Heart right ventricle (tissue), 16 donors: ENCODE results near the gene TMEM98. TPM values are rescaled to one million over a fixed set of nuclear protein-coding genes. Genes with fewer than 3 reads are reported as not detected.
"Not testable (repeated sequence)": the region's sequence is repeated elsewhere in the genome, so short reads cannot be mapped to it uniquely, and the experiment has no call there.

Experiments
- ATAC-seq, 8 donors: fragments of 200-7000 bp; cut with Tn5 transposase; one replicate each; pipeline ENCODE4 v1.9.1; 2020; ENCODE audit warnings: mild to moderate bottlenecking in 8 of 8, moderate library complexity in 8 of 8, moderate number of reproducible peaks in 1 of 8
- DNase-seq, 2 donors: peaks; one replicate each; pipeline ENCODE4 v3.0.0-alpha.2; 2020
- H3K27ac ChIP-seq, 10 donors: fragments of 200-600 bp; sonication (generic) in 2 of 10; one replicate each; pipeline versions ENCODE4 v1.5.0 to v1.8.0; 2020 to 2022; ENCODE audit warnings: mild to moderate bottlenecking in 3 of 10
- H3K27me3 ChIP-seq, 7 donors: fragments of 200-600 bp; one replicate each; pipeline ENCODE4 v1.8.0; 2021 to 2022; ENCODE audit warnings: mild to moderate bottlenecking in 2 of 7
- H3K36me3 ChIP-seq, 9 donors: fragments of 200-600 bp; sonication (generic) in 1 of 9; one replicate each; pipeline versions ENCODE4 v1.5.0 to v1.8.0; 2020 to 2022; ENCODE audit warnings: mild to moderate bottlenecking in 2 of 9
- H3K4me1 ChIP-seq, 9 donors: fragments of 200-600 bp; sonication (generic) in 1 of 9; one replicate each; pipeline versions ENCODE4 v1.5.0 to v1.8.0; 2020 to 2022; ENCODE audit warnings: mild to moderate bottlenecking in 4 of 9
- H3K4me3 ChIP-seq, 10 donors: fragments of 200-600 bp; sonication (generic) in 2 of 10; one replicate each; pipeline versions ENCODE4 v1.5.0 to v1.8.0; 2020 to 2022; ENCODE audit warnings: mild to moderate bottlenecking in 7 of 10, moderate library complexity in 2 of 10
- H3K9me3 ChIP-seq, 11 donors: fragments of 200-600 bp in 10 of 11; sonication (generic) in 2 of 11; one replicate each; pipeline versions ENCODE4 v1.5.0 to v1.8.0; 2013 to 2022; ENCODE audit warnings: mild to moderate bottlenecking in 2 of 11, control low read depth in 1 of 11, moderate library complexity in 1 of 11
- WGBS, 2 donors: extraction: QIAGEN DNeasy Blood & Tissue Kit; methylation state at CpG; one replicate each; pipeline ENCODE4 v1.1.7; 2013; ENCODE audit warnings: inconsistent platforms in 1 of 2; 5-methylcytosine and 5-hydroxymethylcytosine counted together
- intact Hi-C, 10 donors: fragments of 100-400 bp; cut with DNase I; formaldehyde crosslinking; loops; one replicate each; pipeline versions ENCODE4 v1.11.1 to v1.14.2; 2022
- polyA plus RNA-seq, 2 donors: library from polyadenylated mRNA; stranded (reverse); fragments of 200-250 nt; gene quantifications; one replicate each; pipeline ENCODE4 v1.2.3, GENCODE V29; 2013
- total RNA-seq, 10 donors: library from RNA; stranded (reverse); fragmentation: NEBNext Ultra II Directional in 3 of 10; extraction: Animal tissue kit (Norgen Biotek cat#: 25700) in 3 of 10; gene quantifications; one replicate each; pipeline versions ENCODE4 v1.2.1 to v1.2.4, GENCODE V29; 2021 to 2023
- TF ChIP-seq, protein P1 (sequence below), 9 donors: fragments of 200-600 bp; sonication (generic) in 2 of 9; IDR thresholded peaks; one replicate each; pipeline versions ENCODE4 v1.5.0 to v1.8.0; 2021 to 2022; ENCODE audit warnings: antibody characterized with exemption in 9 of 9, mild to moderate bottlenecking in 5 of 9, moderate library complexity in 1 of 9
- donor health status: Arrhythmogenic right ventricular cardiomyopathy.
- donor health status: ischemic (EF 13 %, LVEDD 7.1; RV severe dilation, severe dysfunction).
- donor health status: healthy with polysubstance abuse.
- donor health status: DM: no; HTN: yes; CAD: no.
- donor health status: DM: no; HTN: no; CAD: no.
- donor health status: ischemic (EF 25% LVEDD 6.9; RV normal size, moderate dysfunction).
- donor health status: ischemic (EF 25% LVEDD 5.7; RV mildly dilated, moderate dysfunction).
- donor health status: healthy.
- donor health status: DM: yes; HTN: yes; CAD: no.
- donor health status: Ischemic cardiomyopathy.
- donor health status: ischemic (EF 35%, LVEDD 5.7; RV mildly dilated, moderate dysfunction).
- donor health status: nonischemic (EF 11% LVEDD 7.7; RV severe dilation, severe dysfunction).
- donor health status: DM: yes; HTN: yes; CAD: no.
- donor health status: PGD.
- donor health status: ischemic (EF 29% LVEDD 5.4; RV normal size, mild dysfunction).
- donor health status: nonischemic (EF 23%, LVEDD 6.1; RV moderate dilation, normal function).

TMEM98 gene
- total and polyA plus RNA-seq, 12 donors: 5.2 to 19.5 (median 9.9) TPM

DNA sequence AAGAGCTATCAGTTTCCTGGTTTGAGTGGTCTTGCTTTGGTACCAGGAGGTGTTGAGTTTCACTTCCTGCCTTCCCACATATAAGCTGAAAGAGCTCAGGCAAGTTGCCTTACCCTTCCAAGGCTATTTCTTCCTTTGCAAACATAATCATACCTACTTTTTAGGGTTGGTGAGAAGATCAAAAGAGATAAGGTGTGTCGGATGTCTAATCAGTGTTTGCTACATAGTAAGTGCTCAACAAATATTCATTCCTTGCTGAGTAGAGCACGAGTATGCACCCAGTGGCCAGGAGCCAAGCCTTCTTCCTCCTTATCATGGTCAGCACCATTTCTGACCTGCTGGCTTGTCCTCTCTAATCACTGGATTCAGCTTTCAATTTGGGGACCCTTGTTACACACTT lies 12.7 kb upstream of the TMEM98 start:
- Histone ChIP-seq H3K36me3 (no peaks in the 10 kb centered on the region), H3K4me3 (no peak overlapping the region), H3K27me3 (peaks cover 0 to 5% (median 0%) of the 10 kb centered on the region in 7 donors), H3K27ac (no peak overlapping the region), H3K4me1 (peaks cover 0 to 5% (median 0%) of the 10 kb centered on the region in 9 donors), H3K9me3 (no peaks in the 10 kb centered on the region)
- DNase-seq (no peak), ATAC-seq (no peak)
- TF ChIP-seq, protein P1, sequence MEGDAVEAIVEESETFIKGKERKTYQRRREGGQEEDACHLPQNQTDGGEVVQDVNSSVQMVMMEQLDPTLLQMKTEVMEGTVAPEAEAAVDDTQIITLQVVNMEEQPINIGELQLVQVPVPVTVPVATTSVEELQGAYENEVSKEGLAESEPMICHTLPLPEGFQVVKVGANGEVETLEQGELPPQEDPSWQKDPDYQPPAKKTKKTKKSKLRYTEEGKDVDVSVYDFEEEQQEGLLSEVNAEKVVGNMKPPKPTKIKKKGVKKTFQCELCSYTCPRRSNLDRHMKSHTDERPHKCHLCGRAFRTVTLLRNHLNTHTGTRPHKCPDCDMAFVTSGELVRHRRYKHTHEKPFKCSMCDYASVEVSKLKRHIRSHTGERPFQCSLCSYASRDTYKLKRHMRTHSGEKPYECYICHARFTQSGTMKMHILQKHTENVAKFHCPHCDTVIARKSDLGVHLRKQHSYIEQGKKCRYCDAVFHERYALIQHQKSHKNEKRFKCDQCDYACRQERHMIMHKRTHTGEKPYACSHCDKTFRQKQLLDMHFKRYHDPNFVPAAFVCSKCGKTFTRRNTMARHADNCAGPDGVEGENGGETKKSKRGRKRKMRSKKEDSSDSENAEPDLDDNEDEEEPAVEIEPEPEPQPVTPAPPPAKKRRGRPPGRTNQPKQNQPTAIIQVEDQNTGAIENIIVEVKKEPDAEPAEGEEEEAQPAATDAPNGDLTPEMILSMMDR (IDR thresholded peaks at IDR 0.05): no peak
- WGBS, 2 donors: 20 to 38% methylated on average over 2 of the region's 2 CpGs
- intact Hi-C loops: loop anchor here in 5 of 10 donors (10.0 kb wide), 1 partner anchor 130 kb away; no protein-coding TSS in a partner anchor

DNA sequence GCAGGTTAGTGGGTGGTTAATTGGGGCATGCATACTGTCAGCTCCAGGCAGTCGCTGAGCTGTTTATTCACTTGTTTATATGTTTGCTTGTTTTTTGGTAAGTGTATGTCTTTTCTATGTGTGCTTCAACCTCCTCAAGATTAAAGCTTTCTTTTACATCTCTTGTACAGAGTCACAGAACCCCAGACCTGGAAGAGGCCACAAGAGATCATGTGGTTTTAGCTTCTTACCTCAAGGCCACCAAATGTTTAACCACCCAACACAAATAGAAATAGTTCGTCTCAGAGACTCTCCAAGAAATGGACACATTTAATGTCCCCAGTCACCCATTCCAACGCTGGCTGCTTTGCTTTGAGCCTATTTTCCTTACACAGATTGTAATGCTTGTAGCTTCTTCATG lies 11.8 kb upstream of the TMEM98 start:
- Histone ChIP-seq H3K4me3 (no peak overlapping the region), H3K27me3 (peaks cover 0 to 5% (median 0%) of the 10 kb centered on the region in 7 donors), H3K9me3 (no peaks in the 10 kb centered on the region), H3K4me1 (peaks cover 0 to 5% (median 0%) of the 10 kb centered on the region in 9 donors), H3K27ac (no peak overlapping the region), H3K36me3 (no peaks in the 10 kb centered on the region)
- DNase-seq (no peak), ATAC-seq (no peak)
- WGBS, 2 donors: 54 to 87% methylated on average over 3 of the region's 3 CpGs
- intact Hi-C loops: loop anchor here in 5 of 10 donors (10.0 kb wide), 1 partner anchor 131 kb away; no protein-coding TSS in a partner anchor
- TF ChIP-seq, protein P1 (IDR thresholded peaks at IDR 0.05): no peak

DNA sequence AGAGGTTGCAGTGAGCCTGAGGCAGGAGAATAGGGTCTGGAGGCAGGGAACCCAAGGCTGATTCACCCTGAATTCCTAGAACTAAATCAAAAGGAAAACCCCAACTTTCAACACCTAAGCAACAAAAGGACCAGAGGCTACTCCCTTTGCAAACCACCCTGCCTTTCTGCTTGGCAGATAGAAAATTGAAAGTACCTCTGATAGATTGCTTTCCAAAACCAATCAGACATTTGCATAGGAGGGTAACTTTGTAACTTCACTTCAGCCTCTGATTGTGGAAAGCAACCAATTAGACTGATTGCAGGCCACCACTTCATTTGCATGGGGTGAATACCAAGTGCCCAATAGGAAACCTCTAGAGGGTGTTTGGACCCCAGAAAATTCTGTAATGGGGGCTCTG lies 10.9 kb upstream of the TMEM98 start:
- ATAC-seq (no peak), DNase-seq (no peak)
- peaks cover 0 to 5% (median 0%) of the 10 kb centered on the region in 7 donors for H3K27me3 ChIP-seq
- intact Hi-C loops: loop anchor here in 5 of 10 donors (10.0 kb wide), 1 partner anchor 132 kb away; no protein-coding TSS in a partner anchor
- H3K4me1 ChIP-seq: peaks cover 0 to under 1% (median 0%) of the 10 kb centered on the region in 9 donors
- no peak overlapping the region for H3K4me3 ChIP-seq
- TF ChIP-seq, protein P1 (IDR thresholded peaks at IDR 0.05): no peak
- no peaks in the 10 kb centered on the region for H3K9me3 ChIP-seq
- no peak overlapping the region for H3K27ac ChIP-seq
- H3K36me3 ChIP-seq: no peaks in the 10 kb centered on the region

DNA sequence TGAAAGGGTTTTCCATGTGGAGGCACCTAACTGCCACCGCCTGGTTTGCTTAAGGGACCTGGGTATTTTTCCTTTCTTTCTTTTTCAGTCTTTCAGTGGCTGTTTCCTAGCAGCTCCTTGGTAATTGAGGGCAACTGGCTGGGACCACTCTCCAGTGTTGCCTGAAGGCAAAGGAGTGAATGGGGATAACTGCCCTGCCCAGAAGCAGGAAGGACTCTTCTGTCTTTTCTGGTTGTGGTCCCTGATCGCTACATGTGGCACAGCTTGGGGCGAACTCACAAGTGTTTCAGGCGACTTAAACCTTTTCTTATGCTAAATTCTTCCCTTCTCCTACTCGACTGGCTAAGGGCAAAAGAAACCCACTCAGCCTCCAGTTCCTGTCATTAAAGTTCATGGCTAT lies 10.1 kb upstream of the TMEM98 start:
- WGBS, 2 donors: 76 to 77% methylated on average over 5 of the region's 5 CpGs
- TF ChIP-seq, protein P1 (IDR thresholded peaks at IDR 0.05): no peak
- Histone ChIP-seq H3K36me3 (no peaks in the 10 kb centered on the region), H3K4me3 (no peak overlapping the region), H3K4me1 (no peaks in the 10 kb centered on the region), H3K9me3 (no peaks in the 10 kb centered on the region), H3K27me3 (peaks cover 0 to 5% (median 0%) of the 10 kb centered on the region in 7 donors), H3K27ac (no peak overlapping the region)
- no peak for DNase-seq
- no peak for ATAC-seq
- intact Hi-C loops: loop anchor here in 5 of 10 donors (10.0 kb wide), 1 partner anchor 133 kb away; no protein-coding TSS in a partner anchor

DNA sequence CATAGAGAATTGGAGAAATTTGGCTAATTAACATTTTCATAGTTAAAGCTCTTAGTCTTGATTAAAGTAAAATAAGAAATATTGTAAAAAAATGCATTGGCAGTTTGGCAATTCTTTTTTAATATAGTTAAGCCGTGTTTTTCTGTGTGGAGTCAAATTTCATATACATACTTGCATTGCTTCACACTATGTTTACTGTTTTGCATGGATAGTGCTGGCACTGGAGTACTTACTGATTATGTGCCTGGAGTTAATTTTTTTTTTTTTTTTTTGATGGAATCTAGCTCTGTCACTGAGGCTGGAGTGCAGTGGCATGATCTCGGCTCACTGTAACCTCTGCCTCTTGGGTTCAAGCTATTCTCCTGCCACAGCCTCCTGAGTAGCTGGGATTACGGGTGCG lies 8.1 kb upstream of the TMEM98 start:
- 86 to 91% methylated on average over 4 of the region's 4 CpGs for WGBS, 2 donors
- intact Hi-C loops: loop anchor here in 5 of 10 donors (10.0 kb wide), 1 partner anchor 135 kb away; no protein-coding TSS in a partner anchor
- not testable (repeated sequence) for H3K4me3 ChIP-seq

More for the DNA sequence above, 8.1 kb upstream of the TMEM98 start:
- H3K36me3 ChIP-seq, ATAC-seq, H3K27me3 ChIP-seq, H3K4me1 ChIP-seq, H3K27ac ChIP-seq, H3K9me3 ChIP-seq, DNase-seq: not testable (repeated sequence)
